HG02938 (cell line): ENCODE results near the gene NOC2L.

Experiments used
- ATAC-seq: cut with Tn5 transposase; IDR thresholded peaks from one replicate; pipeline ENCODE4 v1.9.1; 2021; ENCODE audit warnings: mild to moderate bottlenecking, moderate library complexity; ENCODE audit not compliant: unreplicated experiment

The NOC2L gene

DNA sequence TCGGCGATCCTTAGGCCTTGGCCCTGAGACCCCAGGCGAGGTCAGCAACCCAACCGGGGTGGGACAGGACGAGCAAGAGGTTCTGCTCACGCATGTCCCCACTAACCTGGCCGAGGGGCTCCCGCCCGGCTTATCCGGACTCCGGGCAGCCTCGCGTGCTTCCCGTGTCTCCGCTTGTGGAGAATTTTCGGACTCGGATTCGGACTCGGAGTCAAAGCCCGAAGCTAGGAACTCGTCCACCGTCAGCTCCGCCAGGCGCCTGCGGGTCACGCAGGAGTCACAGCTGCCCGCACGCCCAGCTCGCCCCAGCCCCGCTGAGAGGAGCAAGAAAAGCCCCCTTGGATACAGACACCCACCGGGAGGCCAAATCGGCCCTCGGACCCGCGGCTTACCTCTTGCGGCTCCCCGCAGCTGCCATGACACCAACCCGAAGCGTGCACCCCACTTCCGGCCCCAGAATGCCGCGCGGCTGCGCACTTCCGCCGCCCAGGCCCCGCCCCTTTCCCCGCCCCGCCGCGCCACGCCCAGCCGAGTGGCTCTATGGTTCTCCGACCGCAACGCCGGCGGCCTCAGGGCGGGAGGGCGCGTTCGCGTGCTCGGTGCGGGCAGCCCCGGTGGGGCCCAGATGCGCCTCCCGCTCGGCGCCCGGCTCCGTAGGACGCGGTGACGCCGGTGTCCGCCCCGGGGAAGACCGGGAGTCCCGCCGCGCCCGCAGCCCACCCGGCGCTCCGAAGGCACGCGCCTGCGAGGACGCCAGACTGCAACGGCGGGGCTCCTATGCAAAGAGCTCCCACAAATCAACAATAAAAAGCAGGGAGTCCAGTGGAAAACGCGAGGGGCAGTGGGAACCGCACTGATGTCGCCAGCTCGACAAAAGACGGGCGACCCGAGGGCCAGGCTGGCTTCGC, at the start of gene NOC2L:
NOC2L (minus strand) TSS at position 434 of the 908 bp plus-strand sequence; CDS start at position 418, 16 bp downstream.
- ATAC-seq, result peak; percentile 69

- no peak for ATAC-seq
These were observed 47.5 kb upstream of the NOC2L start for GRCh38 chr1:1006305-1007159.

GRCh38 chr1:1005774-1006304, 46.8 kb upstream of the NOC2L start:
- ATAC-seq, result no peak

GRCh38 chr1:1004780-1005697, 46.0 kb upstream of the NOC2L start:
- no peak for ATAC-seq

- ATAC-seq, result no peak
These were observed 45.3 kb upstream of the NOC2L start for GRCh38 chr1:1004420-1004779.

GRCh38 chr1:1003618-1004419, 44.8 kb upstream of the NOC2L start:
- ATAC-seq, result no peak

DNA sequence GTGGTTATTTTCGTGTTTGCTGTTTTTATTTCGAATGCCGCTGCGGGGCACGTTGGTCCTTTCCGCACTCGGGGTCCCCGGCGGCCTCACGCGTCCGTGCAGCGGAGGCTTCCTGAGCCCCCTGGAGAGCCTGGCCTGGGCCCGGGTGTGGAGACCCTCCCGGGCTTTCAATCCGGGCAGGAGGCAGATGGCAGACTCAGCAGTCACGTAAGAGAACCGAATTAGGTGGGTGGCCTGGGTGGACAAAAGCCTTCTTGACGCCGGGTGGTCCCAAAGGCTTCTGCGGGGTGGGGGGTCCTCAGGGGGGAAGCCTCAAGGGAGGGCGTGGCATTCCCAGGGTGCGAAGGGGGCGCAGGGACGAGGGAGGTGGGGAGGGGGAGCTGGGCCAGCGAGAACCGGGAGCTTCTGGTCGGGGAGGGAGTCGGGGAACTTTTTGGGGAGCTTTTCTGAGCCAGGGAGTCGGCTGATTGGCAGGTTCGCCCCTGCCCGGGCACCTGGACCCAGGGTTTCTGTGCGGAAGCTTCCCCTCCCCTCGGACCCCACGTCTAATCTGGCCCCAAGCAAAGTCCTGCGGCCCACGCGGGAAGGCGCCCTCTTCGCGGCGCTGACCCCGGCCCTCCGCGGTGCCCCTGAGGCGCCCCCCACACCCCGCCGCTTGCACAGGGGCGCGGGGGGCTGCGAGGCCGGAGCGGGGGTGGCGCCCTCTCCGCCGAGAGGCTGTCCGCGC, 42.2 kb upstream of the NOC2L start:
- ATAC-seq, result no peak

DNA sequence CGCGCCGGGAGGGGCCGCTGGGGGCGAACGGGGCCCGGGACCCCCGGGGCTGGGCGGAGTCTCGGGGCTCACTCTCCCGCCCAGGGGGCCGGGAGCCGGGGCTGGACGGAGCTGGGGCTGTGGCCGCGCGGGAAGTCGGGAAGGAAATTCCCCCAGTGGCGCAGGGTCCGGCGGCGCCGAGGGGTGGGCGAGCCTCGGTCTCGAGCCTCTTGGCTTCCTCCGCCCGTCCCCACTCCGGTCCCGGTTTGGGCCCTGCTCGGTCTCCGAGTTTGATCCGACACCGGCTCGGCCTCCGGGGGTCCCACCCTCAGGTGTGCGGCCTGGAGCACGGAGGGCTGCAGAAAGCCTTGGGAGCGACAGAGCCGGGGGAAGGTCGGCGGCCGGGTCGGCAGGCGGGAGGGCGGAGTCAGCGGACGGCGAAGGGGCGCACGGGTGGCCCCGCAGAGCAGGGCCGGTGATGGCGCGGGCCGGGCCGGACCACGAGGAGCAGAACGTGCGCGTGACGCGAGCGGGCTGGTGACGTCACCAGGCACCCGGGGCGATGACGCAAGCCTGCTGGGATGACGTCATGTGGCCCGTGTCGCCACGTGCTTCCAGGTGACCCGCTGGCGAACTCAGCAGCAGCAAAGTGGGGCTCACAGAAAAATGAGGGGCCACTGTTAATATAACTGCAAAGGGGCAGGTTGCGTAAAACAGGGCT, 41.5 kb upstream of the NOC2L start:
- ATAC-seq, result no peak

DNA sequence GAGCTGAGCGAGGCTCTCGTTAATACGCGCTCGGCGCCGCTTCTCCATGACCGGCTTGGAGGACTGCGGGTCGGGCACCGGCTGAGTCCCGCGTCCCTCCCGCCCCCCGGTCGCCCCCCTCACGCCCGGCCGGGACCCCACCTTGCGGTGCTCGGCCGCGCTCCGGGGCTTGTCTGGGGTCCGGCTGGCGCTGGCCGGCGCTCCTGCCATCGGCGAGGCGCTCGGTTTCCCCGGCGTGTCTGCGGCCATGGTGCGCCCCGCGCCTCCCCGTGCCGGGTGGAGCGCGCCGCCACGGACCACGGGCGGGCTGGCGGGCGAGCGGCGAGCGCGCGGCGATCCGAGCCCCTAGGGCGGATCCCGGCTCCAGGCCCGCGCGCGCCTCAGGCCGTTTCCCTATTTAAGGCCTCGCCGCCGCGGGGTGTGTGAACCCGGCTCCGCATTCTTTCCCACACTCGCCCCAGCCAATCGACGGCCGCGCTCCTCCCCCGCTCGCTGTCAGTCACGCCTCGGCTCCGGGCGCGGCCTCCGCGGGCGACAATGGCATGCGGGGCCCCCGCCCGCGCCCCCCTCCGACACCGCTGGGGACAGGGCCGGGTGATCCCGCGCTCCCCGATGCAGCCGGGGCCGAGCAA, 40.8 kb upstream of the NOC2L start, which contains the start of gene HES4:
HES4 (minus strand) TSS at position 373 of the 632 bp plus-strand sequence; CDS start at position 249, 124 bp downstream.
- ATAC-seq, result no peak

- ATAC-seq, result no peak
These were observed 40.1 kb upstream of the NOC2L start for GRCh38 chr1:998995-999724.

GRCh38 chr1:998745-998994, 39.6 kb upstream of the NOC2L start:
- ATAC-seq, result no peak

DNA sequence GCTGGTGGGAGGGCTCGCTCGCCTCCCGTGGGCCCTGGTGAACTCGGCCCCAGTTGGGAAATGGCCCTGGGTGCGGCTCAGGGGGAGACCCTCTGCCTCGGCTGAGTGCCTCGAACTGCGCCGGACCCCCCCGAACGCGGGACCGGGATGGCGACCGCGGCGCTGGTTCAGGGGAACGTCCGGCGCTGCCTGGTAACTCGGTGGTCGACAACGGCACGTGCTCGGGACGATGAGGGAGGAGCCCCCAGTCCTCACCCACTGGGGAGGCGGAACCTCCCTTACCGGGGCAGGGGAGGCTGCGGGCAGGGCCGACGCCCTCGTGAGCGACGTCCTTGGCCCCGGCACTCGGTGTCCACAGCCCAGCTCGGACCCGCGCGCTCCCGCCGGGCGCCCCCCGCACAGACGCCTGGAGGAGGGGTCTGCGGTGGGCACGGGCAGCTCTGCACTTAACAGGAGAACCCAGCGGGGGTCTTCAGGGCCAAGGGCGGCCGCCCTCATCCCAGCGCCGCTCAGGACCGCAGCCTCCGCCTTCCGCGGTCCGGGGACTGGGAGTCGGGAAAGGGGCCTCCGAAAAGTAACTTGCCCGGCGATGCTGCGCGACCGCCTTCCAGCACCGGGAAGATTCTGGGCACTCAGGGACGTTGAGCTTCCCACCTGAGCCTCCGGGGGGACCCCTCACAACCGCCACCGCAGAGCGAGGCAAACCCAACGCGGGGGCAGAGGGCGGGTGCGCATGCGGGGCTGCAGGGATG, 39.1 kb upstream of the NOC2L start:
- ATAC-seq, result no peak

DNA sequence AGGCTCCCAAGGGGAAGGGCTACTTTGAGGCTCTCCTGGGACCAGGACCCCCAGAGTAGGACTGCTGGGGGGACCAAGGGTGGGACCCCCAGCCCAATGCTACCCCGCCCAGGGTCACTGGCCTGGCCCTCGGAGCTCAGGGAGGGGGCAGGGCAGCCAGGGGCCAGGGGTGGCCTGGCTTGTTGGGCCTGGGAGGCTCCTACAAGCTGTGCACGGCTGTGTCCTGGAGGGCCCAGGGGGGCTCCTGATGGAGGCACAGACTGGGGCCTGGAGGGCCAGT, 38.6 kb upstream of the NOC2L start:
- no peak for ATAC-seq

DNA sequence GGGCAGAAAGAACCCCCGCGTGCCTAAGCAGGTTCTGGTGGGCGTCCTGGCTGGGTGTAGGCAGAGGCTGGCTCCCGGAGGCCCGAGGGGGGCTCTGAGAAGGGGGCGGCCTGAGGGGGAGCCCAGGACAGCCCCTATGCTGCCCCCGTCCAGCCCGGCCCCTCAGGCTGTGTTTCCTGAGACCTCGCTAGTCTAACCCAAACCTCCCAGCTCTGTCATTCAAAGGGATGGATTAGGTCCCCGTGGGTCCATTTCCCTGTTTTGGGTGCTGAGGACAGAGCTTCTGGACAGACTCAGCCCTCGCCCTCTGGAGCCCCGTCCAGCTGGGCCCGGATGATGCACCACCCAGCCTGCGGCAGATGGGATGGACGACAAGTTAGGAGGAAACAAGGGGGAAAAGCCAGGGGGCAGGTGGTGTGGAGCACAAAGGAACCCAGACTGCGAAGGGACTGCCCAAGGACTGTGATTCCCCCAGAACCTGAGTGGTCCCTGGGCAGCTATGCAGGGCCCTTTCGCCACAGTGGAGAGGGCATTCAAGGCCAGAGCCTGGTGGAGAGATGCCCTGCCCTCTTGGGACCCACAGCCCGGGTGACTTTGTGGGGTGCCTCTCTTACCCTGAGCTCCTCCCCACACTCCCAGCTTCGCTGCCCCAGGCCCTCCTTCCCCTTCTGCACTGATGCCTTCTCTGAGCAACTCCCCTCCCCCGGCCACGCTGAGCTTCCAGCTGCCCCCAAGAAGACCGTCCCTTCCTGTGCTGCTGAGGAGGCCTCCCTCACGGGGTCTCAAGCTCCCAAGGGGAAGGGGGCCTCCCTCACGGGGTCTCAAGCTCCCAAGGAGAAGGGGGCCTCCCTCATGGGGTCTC, 38.0 kb upstream of the NOC2L start:
- no peak for ATAC-seq

DNA sequence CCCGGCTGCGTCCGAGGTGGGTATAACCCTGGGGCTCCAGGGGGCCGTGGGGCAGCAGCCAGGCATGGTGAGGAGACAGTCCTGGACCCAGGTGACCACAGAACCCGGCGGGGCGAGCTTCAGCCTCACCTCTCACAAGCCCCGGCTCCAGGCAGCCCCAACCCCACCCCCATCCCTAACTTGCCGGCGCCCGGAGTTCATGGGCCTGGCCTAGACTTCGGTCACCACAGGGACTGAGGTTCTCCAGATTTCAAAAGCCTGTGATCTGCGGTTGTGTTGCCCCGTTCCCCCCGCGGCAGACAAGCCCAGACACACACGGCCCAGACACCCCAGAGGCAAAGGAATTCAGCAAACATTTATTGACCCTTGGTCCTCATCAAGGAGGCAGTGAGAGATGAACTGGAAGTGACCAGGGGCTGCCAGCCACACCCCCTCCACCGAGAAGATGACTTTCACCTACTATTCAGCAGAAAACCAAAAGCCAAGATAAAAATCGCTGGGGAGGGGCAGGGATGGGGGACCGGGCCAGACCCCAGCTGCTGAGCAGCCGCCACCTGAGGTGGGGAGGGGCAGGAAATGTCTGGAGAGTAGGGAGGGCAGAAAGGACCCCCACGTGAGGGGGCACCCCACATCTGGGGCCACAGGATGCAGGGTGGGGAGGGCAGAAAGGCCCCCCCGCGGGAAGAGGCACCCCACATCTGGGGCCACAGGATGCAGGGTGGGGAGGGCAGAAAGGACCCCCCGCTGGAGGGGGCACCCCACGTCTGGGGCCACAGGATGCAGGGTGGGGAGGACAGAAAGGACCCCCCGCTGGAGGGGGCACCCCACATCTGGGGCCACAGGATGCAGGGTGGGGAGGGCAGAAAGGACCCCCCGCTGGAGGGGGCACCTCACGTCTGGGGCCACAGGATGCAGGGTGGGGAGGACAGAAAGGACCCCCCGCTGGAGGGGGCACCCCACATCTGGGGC, 36.9 kb upstream of the NOC2L start:
- ATAC-seq, result no peak
